GM19193 (cell line): ENCODE results near the gene CLIC1.

Experiments used
- POLR2A ChIP-seq: IDR thresholded peaks from 4 replicates; pipeline ENCODE4 v1.6.1; 2011; ENCODE audit not compliant: insufficient read depth, insufficient read length; ENCODE audit errors: extremely low read depth

CLIC1 gene

DNA sequence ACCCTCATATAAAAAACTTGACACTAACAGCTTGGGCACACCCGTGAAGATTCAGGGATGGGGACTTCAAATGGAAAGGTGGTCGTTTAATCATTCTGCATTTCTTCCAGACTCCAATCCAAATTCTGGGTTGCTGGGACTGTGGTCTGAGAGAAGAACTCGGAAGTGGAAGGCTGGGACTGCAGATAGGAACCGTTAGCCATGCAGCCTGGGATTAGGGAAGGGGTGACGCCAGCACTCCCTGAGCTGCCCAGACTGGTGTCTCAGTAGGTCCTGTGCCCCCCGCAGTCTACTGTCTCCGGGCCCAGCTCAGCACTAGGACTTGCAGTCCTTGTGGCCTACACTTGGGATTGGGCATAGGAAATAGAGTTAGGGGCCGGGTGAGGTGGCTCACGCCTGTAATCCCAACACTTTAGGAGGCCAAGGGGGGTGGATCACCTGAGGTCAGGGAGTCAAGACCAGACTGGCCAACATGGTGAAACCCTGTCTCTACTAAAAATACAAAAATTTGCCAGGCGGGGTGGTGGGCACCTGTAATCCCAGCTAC lies 511 bp upstream of the CLIC1 start:
- peak; percentile 0 for TF ChIP-seq POLR2A

DNA sequence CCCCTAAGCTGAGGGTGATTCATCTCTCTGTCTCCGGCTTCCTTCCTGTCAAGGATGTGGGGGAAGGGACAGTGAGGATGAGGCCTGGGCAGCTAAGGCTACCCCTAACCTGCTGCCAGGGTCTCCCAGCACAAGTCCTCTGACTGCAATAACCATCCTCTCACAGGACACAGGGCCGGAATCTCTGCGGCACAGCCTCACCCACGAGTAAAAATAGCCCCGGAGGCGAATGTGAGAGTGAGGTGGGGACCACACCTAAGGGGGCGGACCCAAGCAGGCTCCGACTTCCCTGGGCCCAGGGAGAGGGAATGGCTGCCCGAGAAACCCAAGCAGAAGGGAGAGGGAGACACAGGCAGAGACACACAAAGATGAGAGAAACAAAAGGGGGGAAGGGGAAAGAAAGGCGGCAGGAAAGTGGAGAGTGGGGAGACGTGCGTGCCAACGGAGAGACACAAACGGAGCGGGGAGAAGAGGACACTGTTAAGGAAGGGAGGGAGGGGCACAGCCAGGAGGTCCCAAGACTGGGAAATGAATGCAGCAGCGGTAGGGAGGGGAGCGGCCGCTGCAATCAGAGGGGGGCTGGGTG lies 1.4 kb downstream of the CLIC1 start:
- peak; percentile 32 for TF ChIP-seq POLR2A

DNA sequence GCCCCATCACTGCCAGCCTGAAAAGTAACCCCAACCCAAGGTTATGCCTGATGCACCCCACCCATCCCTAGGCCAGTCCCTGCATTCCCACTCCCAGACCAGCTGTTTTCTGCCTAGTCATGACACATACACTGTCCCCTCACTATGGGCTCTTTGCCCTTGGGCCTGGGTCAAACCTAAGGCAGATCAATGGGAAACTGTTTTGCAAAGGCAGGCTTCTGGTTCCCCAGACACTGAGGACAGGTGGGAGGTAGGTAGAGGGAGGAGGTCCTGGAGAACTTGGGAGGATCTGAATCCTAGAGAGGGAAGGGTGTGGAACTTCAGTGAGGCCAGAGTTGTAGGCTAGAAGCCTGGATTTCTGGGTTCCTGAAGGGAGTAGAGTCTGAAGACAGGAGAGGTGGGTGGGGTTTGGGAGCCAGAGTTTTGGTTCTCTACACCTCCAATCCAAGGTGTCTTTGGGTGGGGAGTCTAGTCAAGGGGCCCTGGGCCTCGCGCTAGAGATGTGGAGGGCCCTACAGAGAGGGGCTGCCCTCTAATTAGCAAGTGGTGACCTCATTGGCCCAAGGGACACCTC lies 2.0 kb downstream of the CLIC1 start:
- TF ChIP-seq POLR2A = no peak

DNA sequence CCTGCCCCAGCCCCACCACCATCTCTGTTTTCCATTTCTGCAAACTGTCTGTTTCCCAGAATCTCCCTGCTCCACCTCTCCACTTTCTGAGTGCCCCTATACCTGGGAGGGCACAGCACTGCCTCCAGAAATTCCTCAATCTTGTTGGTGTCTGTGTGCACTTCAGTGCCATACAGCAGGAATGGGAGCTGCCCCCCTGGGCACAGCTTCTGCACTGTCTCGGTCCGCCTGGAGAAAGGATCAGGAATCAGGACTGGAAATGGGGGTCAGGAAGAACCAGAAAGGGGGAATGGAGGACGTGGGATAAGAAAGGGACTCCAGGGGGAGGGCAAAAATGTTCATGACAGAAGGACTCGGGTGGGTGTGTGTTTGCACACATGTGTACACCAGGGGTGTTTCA lies 2.6 kb downstream of the CLIC1 start:
- TF ChIP-seq POLR2A = no peak

DNA sequence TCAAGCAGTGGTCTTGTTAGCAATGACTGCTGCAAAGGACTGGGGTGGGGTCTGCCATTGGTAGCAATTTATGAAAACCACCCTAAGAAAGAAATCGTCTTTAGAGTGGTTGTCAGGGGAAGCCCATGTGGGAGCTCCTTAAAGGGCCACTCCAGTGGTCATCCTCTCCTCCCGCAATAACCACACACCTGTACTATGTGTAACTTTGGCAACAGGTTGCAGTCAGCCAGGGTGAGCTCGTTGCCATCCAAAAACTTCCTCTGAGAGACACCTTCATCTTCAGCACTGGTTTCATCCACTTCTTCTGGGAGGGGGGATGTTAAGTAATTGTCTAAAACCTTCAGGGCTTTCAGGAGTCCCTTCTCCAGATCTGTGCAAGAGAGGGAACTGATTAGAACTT lies 4.3 kb downstream of the CLIC1 start:
- TF ChIP-seq POLR2A = no peak

DNA sequence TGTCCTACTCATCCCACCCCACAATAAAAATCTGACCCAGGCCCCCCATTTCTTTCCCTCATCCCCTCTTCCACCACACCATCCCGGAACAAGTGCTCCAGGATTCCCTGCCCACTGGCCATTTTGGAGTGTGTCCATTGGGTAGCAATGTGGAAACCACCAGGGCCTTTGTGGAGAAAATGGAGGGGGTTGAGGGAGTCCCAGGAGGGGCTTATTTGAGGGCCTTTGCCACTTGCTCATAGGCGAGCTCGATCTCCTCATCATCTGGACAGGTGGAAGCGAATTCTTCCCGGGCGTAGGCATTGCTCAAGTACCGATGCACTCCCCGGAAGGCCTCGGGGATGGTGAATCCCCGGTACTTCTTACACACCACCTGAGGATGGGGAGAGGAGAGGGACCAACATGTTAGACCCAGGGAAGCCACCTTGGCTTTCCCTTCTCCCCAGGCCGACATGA lies 5.7 kb downstream of the CLIC1 start:
- no peak for TF ChIP-seq POLR2A

DNA sequence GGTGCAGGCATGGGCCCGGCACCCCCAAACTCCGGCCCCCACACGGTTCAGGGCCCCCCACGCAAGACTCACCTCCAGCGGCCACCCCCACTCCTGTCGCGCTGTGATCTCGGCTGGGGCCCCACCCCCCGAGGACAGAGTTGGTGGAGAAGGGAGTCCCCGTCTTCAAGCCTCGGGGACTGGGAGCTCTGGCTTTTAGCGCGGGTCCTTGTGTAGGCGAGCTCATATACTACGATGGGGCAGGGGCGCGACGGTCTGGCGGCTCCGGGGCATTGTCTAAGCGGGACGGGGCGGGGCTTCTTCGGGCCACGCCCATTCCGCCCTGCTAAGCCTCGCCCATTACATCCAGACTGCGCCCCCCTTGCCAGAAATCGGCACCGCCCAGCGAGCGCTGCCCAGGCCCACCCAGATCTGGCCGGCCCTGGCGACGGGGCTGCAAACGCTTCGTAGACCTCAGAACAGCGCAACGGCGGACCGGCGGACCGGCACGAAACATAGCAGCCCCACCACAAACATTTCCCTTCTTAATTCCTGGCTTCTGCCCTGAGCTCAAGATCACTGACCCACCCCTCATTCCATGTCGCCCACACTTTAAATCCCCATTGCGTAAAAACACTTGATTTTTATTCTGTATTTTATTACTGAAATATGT lies 6.2 kb downstream of the CLIC1 start:
- peak; percentile 49 for TF ChIP-seq POLR2A

DNA sequence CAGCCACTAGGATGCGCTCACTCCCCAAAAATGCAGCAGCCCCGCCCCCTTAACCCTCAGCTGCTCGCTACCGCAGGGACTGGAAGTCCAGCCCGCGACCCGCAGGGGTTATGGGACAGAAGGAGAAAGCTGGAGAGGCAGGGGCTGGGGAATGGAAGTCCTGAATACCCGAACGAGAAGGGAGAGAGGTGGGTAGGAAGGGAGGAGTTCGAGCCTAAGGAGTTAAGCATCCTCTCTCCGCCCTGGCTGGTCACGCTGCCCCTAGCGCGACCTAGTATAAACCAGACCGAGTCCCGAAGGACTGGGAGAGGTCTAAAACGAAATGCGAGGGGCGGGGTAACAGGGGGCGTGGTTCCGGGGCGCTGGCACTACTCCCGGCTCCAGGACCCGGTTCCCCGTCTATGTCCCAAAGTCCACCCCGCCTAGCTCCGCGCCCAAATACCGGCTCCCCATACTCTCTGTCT lies 6.8 kb downstream of the CLIC1 start:
- no peak for TF ChIP-seq POLR2A

DNA sequence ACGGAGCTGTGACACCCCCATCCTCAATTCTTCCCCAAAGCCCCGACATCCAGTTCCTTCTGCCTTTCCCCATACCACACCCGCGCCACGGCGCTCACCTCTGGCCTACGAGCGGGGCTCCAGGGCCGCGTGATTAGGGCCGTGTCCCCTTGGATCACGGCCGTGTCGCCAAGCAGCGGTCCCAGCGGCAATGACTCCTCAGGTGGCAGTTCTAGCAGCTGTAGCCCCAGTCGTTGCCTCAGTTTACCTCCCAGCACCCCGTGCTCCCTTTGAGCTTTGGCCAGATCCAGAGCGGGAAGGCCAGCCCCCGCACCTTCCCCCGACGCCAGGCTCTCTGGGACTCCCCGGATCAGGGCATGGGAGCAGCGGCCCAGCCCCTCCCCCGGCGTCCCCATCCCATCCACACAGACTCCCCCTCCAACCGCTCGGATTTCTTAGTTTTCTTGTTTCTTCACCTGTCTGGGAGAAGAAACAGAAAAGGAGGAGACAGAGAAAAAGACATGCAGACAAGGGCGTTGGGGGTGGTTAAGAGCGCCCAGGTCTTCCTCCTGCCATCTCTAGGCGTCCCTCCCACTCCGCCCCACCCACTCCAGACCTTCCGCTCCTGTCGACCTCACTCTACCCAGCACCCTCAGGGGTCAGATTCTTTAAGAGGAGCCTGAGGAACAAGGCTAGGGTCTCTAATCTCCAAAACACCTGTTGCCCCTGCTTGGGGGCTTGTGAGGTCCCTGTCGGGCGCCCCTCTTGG lies 7.4 kb downstream of the CLIC1 start, which contains the start of gene DDAH2:
Gene DDAH2 (minus strand): TSS at position 533 of the 748 bp plus-strand sequence. CDS start 138 bp downstream, at position 395.
- no peak for TF ChIP-seq POLR2A

DNA sequence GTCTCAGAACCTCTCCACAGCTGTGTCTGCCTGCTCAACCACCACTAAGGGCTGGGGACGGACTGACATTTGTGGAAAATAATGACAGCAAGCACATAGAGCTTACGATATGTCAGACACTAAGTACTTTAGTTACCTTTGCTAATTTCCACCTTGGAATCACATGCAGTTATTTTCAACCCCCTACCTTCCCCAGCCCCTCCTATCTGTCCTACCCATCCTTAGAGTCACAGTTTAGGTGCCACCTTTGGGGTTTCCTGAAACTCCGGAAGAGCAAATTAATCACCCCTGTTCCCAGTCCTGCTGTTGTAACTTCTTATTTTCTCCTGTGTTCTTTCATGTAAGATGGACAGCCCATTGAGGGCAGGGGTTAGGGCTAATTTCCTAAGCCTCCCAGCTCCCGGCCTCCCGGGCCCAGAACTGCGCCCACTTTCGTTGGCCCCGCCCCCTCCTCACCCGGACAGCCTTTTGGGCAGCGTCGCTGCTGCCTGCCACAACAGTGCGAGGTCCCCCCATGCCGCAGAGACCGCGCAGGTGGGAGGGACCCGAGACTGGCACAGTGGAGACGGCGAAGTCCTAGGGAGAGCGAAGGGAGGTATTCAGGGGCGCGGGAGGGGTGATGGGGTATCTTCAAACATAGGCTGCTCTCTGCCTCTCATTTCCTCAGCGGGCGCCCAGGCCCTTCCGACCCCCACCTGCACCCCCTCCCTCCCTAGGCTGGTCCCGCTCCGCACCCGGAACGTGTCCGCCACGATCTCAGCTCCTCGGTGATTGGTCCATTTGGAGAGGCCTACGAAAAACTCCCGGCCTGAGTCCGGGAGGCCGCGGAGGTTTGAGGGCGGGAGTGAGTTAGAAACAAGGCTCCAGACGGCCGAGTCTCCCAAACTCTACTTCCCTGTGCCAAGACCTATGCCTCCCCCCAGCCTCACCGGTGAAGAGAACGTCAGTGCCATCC lies 8.3 kb downstream of the CLIC1 start:
- no peak for TF ChIP-seq POLR2A

DNA sequence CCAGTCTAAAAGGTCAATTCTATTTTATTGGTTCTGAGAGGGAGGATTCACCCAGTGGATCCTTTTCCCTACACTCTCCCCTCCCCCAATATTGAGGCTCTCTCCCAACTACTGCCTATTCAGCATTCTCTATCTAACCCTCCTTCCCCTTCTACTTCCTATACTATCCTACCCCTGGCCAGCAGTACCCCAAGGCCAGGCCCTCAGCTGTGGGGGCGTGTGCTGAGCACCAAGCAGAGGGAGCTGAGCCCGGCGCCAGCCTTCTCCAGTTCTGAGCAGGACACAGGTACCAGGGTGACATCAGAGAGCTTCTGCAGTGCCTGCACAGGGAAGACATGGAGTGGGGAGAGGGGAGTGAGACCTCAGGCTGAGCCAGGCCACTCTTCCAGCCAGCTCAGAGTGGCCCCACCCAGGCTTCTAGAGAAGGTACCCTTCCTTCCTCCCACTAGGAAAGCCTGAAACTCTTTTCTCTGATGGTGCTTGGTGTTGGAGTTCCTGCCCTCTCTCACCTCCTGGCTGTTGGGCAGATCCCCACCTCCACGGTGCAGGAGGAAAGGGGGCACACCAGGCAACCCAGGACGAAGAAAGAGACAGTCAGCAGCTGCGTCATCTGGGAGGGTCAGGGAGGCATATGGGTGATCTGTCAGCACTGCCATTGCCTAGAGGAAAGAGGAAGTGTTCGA lies 9.2 kb downstream of the CLIC1 start:
- TF ChIP-seq POLR2A = peak; percentile 39

DNA sequence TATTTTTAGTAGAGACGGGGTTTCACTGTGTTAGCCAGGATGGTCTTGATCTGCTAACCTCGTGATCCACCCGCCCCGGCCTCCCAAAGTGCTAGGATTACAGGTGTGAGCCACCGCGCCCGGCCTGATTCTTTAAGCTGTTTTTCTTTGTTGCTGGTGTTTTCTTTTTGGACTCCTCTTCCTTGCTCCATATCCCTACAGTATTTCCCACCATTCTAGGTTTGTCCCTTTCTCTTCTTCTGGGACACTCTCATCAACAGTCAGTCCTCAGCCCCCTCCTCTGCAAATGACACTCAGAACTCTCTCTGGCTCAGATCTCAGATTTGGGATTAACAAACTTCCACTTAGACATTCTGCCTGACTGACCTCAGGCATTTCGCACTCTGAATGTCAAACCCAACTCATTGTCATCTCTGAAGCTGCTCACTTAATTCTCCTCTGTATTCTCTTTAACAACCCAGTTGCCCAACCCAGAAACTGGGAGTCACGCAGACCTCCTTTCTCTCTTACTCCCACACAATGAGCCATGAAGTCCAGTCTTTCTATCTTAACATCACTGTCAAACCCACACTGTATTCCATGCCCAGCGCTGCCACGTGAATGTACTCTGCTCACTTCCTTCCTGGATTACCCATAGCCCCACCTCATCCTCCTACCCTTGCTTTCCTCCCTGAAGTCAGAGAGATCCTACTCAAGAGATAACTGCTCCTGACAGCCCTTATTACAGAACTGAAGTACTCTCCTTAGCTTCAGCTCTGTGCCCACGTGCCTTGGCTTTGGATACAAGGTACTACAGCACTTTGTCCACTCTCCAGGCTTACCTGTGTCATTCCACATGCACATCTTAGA lies 10.6 kb downstream of the CLIC1 start:
- no peak for TF ChIP-seq POLR2A
